ENCODE measurements around the gene LIPM.

Gene LIPM

DNA sequence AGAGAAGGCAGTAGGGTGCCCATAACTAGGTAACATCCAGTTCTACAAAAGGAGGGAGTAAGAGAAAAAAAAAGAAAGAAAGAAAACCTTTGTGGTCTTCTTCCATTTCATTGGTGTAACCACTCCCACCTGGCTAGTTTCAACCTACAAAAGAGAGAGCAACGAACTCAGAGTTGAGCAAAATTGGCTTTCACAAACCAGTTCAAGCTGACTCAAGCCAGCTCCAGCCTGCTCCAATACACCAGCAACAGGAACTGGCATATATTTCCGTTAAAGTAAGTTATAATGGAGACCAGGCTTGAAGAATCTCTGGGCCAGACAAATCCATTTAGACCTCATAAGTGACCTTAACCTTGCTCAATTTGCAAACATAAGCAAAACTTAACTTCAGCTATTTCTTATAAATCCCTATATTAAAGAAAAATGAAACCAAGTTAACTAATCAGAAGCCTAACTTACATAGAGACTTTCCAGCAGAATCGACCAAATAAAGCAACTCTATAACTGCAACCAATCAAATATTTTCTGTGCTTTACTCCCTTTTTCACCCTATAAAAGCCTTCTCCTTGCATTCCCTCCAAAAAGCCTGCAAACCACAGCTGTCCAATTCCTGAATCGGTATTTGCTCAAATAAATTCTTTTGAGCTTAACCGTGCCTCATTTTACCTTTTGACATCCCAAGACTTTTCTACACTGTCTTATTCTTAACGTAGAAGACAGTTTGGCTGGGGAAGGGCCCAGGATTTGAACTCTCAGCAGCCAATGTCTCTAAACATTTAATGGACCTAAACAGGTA lies 39.0 kb downstream of the LIPM start:
- DNase-seq, result no peak

DNA sequence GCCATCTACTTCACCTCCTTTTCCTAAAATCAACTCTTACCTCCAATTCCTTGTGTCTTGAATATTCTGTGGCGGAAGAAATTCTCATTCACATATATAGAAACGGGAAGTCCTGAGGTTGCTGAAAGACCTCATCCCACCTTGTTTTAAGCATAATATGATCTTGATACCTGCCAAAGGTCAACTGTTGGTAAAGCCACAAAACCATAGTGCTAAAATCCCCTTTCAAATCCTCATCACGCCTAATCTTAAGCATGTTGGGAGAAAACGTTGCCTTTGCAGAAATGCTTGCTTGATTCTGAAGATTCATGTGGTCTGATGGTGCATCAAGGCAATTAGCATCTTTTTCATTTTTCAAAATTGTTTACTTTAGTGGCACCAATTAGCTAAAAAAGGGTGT lies 40.6 kb downstream of the LIPM start:
- no peak for DNase-seq

DNA sequence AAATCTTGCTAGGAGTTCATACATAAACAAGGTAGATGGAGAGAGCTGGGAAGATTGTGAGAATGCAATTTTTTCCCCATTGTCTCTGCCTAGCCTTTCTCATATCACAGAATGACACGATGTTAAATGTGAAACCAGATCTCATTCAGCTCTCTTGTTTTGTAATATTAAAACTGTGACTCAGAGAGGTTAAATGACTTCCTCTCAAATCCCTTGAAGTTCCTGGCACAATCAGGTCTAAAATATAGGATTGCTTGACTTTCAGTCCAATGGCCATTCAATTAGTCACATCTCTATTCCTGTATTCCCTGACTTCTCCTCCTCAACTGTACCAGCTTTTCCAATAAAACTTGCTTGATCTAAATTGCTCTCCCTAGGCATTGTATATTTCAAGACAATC lies 46.0 kb downstream of the LIPM start:
- peak; percentile 43 to 55 for DNase-seq

DNA sequence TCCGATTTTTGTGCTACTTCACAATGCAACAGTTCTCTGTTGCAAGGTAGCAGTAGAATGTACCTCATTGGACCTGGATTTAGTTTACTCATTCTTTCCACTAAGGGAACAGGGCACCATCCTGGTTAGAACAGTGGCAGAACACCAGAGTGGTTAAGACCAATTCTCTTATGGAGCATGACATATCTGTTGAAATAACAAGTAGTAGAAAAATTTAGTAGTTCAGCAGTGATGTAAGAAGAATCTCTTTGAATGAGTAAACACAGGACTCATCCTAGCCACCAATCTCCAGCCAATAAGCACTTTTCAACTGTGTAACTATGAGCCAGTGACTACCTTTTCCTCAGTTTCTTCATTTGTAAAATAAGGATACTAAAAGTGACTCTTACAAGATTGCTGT lies 46.7 kb downstream of the LIPM start:
- DNase-seq, result no peak

DNA sequence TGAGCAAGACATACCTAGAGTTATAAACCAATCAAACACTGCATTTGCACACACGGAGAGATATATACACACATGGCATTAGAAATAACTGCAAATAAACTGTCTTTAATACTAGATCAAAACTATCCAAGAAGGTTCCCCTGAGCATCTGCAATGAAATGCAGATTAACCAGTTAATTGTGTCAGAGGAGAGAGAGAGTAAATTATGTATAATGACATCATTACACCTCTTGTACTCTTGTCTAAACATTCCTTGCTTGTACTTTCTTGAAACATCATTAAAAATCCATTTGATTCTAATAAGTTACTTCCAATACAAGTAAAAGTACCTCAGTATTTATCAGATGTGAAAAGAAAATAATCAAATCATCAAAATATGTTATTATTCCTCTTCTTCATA lies 48.2 kb downstream of the LIPM start:
- DNase-seq, result no peak

DNA sequence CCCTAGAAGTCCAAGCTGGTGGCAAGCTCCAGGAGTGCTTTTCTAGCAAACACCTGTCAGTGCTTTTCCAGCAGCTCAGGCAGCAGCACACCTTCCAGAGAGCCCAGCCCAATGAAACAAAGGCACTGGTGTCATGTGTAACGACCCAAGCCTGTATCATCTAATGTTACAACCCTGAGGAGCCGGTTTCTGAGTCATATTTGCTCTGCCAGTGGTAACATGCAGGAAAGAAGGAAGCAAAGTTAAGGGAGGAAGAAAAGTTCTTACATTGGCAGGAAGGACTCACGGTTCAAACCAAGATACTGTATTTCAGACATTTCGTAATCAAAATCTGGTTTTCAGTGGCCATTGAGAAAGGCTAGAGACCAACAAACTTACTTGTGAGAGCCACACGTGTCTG lies 49.2 kb downstream of the LIPM start, which contains the start of gene ANKRD22:
Gene ANKRD22, minus strand, starts transcription at position 139 of the 400 bp plus-strand sequence. CDS start 237 bp downstream, outside the sequence.
- peak; percentile 96 for DNase-seq

DNA sequence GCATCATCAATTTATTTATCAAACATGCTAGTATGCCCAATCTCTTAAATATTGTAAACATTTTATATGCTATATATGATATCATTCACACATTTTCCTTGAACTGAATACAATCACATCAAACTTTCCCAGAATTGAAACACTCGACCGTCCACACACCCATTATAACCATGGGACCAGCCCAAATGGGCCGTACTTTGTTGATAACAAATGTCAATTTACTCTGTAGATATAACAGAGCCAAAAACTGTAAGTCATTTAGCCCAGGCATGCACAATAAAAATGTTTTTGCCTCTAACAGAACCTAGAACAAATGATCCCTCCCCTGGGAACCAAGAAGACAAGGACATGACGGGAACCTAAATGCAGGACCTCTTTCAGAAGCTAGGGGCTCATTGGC lies 49.8 kb downstream of the LIPM start:
- DNase-seq, result no peak

DNA sequence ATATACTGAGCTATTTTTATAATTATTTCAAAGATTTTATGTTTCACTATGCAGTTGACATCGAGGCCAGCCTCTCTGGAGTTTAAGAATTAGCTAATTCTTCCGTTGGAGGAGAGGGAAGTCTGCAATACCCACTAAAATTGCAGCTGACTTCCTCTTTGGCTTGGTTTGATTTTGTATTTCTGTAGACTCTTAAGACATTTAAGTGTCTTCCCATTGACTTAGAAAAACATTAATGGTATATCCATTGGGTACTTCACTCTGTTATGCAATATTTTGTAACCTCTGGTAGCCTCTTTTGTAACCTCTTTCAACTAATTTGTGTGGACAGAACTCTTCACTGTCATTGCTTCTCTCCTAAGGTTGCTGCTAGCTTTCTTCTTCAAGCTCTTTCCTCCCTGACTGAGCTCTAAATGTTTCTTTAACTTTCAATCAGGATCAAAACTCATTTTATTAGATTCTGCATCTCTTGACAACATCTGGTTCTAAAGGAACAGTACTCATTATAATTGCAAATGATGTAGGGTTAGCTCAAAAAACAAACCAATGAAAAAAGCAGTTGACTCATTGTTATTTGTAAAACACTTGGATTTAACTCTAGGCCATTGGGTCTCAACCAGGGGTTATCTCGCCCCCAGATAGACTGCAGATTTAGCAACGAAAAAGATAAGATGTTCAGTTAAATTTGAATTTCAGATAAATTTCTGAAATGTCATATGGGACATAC lies 50.8 kb downstream of the LIPM start:
- DNase-seq, result peak; percentile 97 to 98

DNA sequence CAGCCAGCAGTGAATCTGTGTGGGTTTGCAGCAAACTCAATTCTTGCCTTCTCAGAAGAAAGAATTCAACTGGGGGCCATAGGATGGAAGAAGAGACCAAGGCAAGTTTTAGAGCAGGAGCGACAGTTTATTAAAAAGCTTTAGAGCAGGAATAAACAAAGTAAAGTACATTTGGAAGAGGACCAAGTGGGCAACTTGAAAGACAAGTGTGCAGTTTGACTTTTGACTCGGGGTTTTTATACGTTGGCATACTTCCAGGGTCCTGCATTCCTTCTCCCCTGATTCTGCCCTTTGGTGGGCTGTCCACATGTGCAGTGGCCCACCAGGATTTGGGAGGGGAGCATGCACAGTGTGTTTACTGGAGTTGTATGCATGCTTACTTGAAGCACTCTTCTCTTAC lies 52.2 kb downstream of the LIPM start:
- DNase-seq, result no peak

DNA sequence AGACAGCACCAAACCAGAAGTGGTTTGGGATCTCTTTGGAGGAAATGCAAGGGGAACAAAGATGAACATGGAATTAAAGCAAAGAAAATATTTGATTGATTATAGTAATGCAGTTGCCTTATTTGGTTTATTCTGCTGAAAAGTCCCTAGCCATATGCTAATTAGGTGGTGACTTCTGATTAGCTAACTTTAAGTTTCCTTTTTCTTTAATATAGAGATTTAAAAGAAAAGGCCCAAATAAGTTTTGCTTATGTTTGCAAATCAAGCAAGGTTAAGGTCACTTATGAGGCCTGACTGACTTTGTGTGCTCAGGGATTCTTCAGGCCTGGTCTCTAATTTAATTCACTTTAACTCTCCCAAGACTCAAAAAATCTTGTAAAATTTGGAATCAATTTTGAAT lies 55.3 kb downstream of the LIPM start:
- no peak for DNase-seq

DNA sequence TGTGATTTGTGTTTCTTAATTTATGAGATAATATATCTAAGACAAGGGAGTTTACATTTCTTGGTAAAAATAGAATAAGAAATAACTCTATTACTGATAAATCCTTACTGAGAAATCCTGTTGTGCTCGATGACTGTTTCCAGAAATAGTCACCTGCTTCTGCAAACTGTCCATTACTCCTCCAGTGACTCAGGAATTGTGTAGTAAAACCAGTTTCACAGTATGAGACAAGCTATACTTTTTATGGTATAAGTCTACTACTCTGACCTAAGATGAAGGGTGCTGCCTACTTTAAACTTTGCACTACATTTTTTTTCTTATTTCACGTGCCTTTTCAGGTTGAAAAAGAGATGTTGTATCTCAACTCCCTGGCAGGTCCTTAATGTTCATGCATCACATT lies 56.0 kb downstream of the LIPM start:
- DNase-seq, result no peak

DNA sequence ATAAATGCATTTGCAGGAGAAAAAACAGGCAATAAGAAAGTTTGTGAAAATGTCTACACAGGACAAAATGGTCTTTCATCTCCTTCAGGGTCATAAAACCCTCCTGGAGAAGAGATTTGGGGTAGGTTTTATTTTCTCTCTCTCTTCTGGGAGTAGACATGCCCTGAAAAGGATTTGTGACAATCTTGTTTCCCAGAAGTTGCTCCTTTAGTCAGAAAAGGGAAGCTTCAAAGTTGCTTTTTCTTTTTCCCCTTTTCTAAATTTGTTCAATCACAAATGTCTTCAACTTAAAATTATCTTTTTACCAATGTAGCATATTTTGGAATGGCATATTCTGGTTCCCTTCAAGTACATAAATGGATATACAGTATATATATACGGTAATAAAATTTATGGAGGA lies 58.5 kb downstream of the LIPM start:
- DNase-seq, result no peak

DNA sequence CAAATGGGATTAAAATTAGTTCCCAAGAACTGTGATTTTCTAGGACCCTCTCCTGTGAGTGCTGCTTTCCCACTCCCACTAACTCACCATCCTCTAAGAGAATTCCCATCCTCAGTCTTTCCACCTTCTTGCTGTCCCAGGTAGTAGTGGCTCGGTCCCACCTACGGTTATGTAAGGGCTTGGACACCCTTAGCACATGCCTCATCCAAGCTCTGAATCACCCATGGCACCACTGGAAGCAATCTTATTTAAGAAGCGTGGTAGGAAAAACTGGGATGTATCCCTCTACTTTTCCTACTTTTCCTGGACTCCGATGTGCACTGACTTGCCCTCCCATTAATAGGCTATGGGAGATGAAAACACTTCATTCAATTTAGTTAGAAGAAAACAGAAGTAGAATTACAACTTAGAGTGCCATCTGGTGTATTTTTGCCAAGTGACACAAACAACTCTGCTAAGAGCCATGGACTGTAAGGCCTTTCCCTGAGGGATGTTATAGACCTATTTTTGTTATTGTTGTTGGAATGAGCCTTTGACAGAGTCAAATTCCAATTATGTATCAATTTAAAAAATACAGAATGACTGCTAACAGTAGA lies 62.8 kb downstream of the LIPM start:
- peak; percentile 69 for DNase-seq

DNA sequence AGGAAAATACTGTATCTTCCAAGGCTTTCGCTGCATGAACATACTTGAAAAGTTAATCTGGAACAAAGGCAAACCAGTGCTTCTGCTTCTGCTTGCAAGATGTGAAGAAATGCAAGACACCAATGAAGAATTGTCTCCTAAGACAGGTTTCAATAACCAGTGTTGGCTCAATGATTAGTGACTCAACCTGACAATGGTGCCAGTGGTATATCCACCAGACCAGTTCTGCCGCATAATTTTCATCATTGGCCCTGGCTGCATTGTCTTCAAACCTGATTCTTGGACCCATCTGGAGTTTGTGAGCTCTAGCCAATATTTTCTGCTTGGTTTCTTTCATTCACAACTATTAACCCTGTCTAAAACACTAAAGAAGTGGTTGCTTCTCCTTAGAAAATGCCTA lies 63.9 kb downstream of the LIPM start:
- DNase-seq, result no peak

DNA sequence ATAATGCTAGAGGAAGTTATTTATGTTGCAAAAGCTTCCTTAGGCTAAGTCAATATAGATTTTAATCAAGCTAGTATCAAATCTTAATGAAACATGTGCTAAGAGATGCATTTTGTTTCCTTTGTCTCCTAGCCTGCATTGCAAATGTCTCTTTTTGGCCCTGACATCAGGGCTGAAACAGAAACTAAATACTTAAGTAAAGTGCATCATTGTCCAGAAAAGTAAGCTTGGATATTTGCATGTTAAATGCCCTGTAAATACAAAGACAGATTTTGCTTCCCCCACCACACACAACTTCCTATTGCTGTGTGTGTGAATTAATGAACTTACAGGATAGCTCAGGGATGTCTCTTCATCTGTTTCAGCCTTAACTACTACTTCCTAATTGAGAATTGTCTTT lies 67.6 kb downstream of the LIPM start:
- no peak for DNase-seq
